GM21515 (cell line): ENCODE measurements around the gene AXDND1.

ENCODE experiments used
- ATAC-seq: cut with Tn5 transposase; IDR thresholded peaks from one replicate; pipeline ENCODE4 v1.9.1; 2021; ENCODE audit not compliant: unreplicated experiment

Gene AXDND1, protein sequence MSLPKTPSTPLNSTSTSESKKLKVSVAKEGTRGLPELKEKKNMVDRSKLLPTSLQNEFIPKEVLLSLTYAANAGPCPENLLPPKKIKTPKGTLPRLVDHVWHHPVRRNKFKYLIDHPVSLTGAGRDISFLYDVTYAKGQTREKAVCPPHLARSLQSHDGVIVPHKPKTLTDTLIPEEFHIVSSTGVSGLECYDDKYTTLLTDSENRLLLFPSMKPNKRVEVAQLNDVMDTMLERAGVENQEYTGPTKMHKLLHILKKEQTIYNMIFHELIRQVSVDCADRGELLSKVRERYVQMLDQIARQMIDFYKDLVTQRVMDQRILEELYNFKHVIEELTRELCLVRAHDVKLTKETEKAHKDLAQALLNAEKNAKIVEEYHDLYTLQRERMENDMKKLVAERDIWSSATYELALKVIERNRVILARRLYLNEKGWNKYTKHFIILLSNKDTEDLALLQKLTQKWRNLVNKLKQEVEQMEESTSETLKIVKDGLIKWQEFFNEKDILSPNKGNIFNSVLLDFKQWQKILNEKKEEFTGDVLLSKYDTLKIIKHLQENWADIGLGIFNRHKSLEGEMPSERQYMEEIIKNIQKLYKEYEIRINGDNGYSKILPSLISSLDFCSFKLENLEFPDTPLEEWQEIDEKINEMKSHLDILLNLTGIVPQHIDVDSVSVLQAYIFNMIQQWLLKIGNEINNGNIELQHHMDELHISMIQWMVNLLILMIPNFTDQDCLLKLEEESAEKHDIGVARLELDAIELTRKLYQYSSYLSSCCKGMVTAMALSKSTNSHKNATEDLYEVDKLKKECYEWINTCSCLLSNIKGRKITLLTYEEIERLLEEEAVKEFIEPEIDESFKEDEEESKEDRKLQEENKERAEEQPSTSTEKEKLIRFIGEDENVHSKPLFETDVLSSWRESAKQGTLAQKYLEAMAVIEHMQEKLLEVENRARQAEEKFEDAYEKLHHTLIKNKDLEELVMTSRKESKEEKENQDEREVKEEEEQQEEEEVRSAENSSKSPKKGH

DNA sequence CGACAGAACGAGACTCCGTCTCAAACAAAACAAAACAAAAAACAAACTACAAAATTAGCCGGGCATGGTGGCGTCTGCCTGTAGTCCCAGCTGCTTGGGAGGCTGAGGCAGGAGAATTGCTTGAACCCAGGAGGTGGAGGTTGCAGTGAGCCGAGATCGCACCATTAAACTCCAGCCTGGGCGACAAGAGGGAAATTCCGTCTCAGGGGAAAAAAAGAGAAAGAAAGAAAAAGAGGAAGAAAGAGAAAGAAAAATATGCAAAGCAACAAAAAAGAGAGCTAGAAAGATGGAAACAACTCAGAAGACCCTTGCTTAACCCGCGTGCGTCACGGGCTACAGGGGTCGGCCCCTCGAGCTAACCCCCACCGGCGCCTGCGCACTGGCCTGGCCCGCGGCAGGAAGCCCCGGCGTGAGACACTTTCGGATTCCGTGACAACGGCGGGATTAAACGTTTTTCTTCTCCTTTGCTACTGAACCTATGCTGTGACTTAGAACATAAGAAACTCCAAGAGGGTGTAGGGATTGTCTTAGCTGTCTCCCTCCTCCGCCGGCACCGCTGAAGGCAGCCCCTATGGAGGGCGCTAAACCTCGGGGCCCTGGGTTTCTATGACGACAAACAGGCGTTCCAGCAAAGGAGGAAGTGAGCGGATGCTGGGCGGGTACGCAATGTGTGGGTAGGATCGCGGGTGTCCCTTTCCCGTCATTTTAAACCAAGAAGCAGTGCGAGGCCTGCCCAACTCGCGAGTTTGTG, at the start of gene AXDND1:
Gene AXDND1, plus strand, starts transcription at position 630 of the 751 bp plus-strand sequence. CDS start 539 bp downstream, outside the sequence.
- ATAC-seq = peak; percentile 97

DNA sequence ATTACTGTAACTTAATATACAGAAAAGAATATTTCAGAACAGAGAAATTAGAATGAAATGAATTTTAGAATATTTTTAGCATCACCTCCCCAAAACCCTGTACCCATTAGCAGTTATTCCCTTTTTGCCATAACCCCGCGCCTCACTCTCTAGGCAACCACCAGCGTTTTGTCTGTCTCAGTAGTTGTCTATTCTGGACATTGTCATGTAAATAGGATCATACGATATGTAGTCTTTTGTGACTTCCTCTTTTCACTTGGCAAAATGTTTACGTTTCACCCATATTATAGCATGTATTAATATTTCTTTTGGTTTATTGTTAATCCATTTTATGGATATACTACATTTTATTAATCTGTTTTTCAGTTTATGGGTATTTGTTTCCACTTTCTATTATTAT, 47.3 kb upstream of the AXDND1 start:
- ATAC-seq = no peak

DNA sequence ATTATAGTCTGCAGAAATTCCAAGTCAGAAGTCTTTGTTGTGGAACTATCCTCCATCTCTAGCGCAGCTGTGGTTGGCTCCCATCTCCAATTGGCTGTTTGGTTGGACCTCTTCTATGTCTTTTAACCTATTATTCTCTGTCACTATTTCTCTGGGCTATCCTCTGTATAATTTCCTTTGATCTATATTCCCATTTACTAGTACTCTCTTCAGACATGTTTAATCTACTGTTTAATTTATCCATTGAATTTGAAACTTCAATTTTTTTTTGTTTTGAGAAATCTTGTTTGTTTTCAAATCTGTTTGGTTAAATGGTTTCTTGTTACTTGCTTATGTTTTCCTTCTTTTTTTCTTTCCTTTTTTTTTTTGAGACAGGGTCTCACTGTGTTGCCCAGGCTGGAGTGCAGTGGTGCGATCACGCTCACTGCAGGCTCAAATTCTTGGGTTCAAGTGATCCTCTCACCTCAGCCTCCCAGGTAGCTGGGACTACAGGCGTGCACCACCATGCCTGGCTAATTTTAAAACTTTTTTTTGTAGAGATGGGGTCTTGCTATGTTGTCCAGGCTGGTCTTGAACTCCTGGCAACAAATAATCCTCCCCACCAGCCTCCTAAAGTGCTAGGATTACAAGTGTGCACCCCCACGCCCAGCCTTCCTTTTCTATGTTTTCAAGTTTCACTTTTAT, 44.1 kb upstream of the AXDND1 start:
- no peak for ATAC-seq

DNA sequence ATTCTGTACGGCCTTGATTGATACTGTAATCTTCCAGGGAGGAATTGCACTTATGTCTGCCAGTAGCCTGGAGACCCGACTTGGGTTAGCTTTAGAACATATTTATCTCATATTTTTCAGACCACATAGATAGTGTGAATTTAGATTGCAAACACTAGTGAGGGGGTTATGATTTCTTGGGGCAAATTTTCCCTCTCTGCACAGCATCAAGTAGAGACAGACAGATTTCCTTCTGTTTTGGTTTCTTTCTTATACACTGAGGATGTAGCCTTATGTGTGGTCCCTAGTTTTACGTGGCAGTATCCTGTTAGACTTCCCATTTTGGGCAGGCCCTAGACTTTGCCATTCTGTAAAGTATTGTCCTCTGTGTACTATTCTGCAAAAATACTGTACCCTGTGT, 43.2 kb upstream of the AXDND1 start:
- no peak for ATAC-seq

DNA sequence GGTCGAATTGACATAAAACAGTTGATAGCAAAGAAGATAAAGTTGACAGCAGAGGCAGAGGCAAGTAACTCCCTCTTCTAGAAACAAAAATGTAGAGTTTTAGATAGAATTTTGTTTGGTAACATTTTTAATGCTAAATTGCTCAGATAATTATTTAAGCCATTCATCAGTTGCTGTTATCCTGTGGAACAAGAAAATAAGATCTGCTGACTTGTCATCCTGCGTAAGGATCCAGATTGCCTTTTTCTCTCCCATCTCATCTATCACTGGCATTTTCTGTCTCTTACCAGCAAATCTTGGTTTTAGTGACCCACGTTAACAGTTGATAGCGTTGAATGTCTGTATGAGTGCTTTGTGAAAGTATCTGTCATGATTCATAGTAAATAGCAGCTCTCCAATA, 42.3 kb upstream of the AXDND1 start:
- no peak for ATAC-seq

DNA sequence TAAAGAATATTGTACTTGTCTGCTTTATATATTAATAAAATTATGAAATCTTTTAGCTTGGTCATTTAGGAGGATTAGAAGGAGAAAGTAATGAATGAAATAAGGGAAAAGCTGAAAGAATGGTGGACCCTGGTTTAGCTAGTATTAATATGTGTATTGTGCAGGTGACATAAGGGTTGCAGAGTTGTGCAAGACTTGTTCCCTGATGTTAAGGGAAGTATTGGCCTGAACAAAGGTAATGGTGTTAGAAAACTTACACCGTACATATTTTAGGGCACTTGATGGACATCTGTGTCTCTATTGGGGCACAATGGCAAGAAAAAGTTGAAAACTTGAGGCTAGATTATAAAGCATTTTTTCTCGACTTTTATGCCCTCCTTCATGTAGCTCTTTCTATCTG, 39.9 kb upstream of the AXDND1 start:
- no peak for ATAC-seq

DNA sequence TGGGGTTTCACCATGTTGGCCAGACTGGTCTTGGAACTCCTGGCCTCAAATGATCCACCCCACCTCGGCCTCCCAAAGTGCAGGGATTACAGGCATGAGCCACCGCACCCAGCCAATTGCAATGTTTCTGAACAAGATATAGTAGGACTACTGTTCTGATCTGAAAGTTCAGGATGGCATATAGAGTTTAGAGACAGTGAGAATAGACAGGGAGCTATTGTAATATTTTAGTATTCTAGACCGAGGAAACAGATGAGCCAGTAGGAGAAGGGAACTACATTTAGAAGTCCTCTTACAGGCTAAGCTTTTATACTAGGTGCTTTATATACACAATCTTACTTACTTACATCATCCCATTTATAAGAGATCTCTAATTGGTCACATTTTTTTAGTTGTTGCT, 39.0 kb upstream of the AXDND1 start:
- no peak for ATAC-seq

DNA sequence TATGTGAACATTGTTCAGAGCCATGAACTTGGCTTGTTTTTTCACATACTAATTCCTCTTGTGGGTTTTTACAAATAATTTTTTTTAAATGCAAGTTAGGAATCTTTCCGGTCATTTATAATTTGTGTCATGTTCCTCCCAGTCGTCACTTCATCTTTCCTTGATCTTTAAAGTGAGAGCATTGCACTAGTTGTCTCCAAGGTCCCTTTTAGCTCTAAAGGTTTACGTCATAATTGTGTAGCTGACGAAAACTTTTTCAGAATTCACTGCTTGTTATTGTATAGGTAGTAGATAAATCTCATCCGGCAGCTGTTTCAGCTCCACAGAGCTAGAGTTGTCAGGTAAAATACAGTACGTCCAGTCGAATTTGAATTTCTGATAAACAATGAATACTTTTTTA, 38.6 kb upstream of the AXDND1 start:
- ATAC-seq = no peak

DNA sequence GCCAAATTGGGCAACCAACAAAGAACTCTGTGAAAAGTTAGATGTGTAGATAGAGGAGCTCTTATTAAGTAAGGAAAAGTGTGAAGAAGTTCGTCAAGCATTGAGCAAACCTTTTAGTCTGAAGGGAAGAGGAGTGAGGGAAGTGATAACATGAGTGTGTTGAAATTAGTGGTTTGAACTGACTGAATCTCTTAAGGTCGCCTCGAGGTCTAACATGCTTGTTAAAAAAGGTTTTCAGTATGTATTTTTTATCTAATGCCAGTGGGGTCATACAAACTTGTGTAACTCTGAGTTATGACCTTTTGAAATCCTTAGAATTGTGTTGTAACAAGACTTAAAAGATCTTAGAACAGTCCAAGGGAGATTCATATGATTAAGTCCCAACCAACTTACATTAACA, 38.1 kb upstream of the AXDND1 start:
- ATAC-seq = no peak

DNA sequence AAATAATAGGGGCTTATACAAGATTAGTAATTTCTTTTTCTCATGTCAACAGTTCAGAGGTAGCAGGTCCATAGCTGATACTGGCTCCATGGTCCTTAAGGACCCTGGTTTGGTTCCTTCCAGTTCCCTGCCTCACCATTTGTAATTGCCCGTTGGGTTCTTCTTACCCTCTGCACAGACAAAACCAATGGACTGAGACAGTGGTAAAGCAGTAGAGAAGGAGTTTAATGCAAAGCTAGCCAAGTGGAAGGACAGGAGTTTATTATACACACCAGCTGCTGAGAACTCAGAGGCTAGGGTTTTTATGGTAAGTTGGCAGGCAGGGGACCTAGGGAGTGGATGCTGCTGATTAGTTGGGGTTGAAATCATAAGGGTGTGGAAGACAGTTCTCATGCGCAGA, 35.9 kb upstream of the AXDND1 start:
- ATAC-seq = no peak

DNA sequence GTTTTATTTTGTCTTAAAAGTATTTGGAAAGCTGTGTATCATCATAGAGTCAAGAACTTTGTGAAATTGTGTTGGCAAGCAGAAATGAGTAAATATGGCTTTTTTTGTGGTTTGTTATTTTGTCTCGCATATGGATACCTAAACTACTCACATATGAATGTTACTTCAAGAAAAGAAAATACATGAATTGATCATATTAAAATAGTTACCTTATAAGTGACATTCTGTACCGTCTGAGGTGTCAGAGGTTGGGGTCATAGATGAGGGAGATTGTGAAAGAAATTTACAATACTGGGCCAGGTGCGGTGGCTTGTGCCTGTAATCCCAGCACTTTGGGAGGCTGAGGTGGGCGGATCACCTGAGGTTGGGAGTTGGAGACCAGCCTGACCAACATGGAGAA, 31.3 kb upstream of the AXDND1 start:
- ATAC-seq = no peak

DNA sequence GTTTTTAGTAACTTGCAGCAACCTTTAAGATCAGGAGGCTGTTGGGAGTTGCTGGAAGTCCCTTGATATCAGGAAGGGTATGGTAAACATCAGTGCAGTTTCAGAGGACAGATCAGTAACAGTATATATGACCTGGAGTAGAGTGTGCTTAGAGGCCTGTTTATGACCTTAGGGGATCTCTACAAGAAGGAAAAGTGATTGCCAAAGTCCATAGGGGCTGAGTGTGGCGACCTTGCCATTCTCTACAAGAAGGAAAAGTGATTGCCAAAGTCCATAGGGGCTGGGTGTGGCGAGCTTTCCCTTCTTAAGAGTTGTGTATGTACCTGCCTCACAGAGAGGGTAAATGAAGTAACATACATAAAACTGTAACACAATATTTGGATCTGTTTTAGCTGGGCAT, 28.5 kb upstream of the AXDND1 start:
- no peak for ATAC-seq

DNA sequence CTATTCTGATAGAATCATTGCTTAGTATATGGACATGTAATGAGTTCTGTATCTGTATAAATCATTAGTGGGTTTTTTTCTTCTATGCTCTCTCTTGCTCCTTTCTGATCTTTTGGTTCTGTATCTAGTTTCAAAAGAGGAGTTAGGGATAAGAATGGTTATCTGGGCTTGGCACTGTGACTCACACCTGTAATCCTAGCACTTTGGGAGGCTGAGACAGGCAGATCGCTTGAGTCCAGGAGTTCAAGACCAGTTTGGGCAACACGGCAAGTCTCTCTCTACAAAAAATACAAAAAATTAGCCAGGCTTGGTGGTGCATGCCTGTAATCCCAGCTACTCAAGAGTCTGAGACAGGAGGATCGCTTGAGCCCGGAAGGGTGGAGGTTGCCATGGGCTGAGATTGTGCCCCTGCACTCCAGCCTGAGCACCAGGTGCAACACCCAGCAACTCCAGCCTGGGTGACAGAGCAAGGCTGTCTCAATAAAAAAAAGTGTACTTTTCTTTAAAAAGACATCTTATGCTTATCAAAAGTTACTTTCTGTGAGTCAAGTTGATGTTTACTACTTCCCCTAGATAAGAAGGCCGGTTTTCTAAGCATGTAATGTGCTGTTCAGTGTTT, 27.7 kb upstream of the AXDND1 start:
- no peak for ATAC-seq

DNA sequence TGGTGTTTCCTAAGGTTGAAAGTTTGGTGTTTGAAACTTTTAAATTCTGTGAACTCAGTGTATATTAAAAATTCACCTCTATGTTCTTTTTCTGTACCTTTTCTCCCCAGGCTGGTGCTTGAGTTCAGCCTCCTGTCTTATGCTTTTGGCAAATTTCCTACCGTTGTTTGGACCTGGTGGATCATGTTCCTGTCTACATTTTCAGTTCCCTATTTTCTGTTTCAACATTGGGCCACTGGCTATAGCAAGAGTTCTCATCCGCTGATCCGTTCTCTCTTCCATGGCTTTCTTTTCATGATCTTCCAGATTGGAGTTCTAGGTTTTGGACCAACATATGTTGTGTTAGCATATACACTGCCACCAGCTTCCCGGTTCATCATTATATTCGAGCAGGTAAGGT, 24.9 kb upstream of the AXDND1 start:
- no peak for ATAC-seq

DNA sequence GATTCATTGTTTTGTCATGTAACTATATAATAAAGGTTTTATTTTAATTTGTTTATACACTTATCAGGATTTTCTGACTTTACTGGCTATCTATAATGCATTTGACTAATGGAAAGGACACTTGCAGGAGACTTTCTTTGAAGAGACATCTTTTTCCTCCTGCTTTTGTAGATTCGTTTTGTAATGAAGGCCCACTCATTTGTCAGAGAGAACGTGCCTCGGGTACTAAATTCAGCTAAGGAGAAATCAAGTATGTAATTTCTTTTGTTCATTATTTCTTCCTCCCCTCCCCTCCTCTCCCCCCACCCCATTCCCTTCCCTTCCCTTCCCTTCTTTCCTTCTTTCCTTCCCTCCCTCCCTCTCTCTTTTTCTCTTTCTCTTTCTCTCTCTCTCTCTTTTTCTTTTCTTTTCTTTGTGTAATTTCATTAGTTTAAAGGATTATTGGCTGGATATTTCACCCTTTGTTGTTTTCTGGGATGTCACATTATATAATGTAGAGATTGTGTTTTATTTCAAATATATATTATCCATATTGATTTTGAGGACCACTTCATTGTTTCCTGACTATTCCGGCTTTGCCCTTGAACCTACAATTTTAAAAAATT, 23.7 kb upstream of the AXDND1 start:
- no peak for ATAC-seq

DNA sequence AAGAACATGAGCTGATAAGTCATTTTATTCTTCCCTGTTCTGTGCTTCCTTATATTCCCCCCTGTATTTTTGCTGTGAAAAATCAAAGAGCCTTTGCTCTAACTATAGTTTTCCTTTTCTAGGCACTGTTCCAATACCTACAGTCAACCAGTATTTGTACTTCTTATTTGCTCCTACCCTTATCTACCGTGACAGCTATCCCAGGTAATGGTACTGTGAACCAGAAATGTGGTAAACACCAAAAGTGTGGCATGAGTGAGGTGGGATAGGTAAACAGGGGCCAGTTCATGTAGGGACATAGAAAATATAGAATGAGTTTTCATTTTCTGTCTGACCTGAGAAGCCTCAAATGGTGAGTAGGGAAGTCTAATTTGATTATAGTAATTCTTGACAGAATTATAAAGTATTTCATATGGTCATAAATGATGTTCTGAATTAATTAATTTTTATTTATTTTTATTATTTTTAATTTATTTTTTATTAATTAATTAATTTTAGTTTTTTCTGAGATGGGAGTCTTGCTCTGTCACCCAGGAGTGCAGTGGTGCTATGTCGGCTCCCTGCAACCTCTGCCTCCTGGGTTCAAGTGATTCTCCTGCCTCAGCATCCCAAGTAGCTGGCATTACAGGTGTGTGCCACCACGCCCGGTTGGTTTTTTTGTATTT, 22.9 kb upstream of the AXDND1 start:
- ATAC-seq = no peak

DNA sequence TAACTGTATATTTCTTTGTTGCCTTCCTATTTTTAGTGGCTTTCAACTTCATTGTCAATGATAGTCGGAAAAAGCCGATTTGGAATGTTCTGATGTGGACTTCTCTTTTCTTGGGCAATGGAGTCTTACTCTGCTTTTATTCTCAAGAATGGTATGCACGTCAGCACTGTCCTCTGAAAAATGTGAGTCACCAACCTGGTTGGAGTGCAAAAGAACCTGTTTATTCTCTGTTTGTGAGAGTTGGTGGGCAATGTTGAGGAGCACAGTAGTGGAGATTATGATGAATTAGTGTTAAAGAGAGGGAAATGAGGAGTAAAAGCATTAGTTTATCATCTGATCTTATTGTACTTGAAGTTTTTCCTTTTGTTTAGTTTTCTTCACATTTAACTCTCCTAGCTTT, 14.5 kb upstream of the AXDND1 start:
- ATAC-seq = no peak

DNA sequence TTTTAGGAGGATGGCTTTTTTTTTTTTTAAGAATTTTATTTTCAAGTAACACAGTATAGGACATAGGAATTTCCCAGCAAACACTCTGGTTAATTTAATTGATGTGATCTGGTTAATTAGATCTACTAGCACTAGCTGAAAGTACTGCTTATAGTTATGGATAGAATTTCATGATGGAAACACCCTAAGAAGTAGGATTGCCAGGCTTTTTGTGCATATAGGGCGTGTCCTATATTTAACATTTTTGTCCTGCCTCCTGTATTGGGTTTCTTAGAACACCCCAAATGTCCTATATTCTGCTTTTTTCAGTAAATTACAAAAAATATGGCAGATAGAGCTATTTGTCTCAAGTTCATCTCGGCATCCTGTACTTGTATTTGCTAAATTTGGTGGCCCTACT, 13.5 kb upstream of the AXDND1 start:
- no peak for ATAC-seq

DNA sequence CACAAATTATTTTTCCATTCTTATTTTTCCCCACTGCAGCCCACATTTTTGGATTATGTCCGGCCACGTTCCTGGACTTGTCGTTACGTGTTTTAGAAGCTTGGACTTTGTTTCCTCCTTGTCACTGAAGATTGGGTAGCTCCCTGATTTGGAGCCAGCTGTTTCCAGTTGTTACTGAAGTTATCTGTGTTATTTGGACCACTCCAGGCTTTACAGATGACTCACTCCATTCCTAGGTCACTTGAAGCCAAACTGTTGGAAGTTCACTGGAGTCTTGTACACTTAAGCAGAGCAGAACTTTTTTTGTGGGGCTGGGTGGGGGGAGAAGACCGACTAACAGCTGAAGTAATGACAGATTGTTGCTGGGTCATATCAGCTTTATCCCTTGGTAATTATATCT, 12.2 kb upstream of the AXDND1 start:
- ATAC-seq = no peak
